Erythroblast (primary cell): ENCODE data around the gene TVP23A.

Experiments used
- GATA1 ChIP-seq: IDR thresholded peaks from 2 replicates; pipeline ENCODE4 v1.6.1; 2011; ENCODE audit warnings: low read depth, mild to moderate bottlenecking, control low read depth, low read length, moderate library complexity
- POLR2A ChIP-seq: IDR thresholded peaks from 2 replicates; pipeline ENCODE4 v1.6.1; 2011; ENCODE audit warnings: mild to moderate bottlenecking, low read length

GRCh38 chr16:10791048-10791447, 27.5 kb downstream of the TVP23A start:
- TF ChIP-seq POLR2A (no peak), GATA1 (no peak)
